Measurements from ENCODE around the gene TAOK1.

TAOK1 gene

GRCh38 chr17:29378500-29378899 lies 11.7 kb upstream of the TAOK1 start:
- DNase-seq (ENCODE audit: low read depth): peak; percentile 33
- H3K4me3 ChIP-seq (ENCODE audit: low read depth, low read length): no peak overlapping the region
- TF ChIP-seq CTCF (conservative IDR thresholded peaks at IDR 0.05; ENCODE audit: low read depth, low read length): no peak

GRCh38 chr17:29379084-29379991 lies 10.8 kb upstream of the TAOK1 start:
- peak; percentile 31 for DNase-seq (ENCODE audit: low read depth)
- H3K4me3 ChIP-seq (ENCODE audit: low read depth, low read length): no peak overlapping the region
- TF ChIP-seq CTCF (conservative IDR thresholded peaks at IDR 0.05; ENCODE audit: low read depth, low read length): no peak

- no peak for TF ChIP-seq CTCF (conservative IDR thresholded peaks at IDR 0.05; ENCODE audit: low read depth, low read length)
- DNase-seq (ENCODE audit: low read depth): no peak
- H3K4me3 ChIP-seq (ENCODE audit: low read depth, low read length): no peak overlapping the region
Measured at GRCh38 chr17:29383686-29384085, 6.5 kb upstream of the TAOK1 start.

- TF ChIP-seq CTCF (conservative IDR thresholded peaks at IDR 0.05; ENCODE audit: low read depth, low read length): no peak
- DNase-seq (ENCODE audit: low read depth): peak; percentile 30
- H3K4me3 ChIP-seq (ENCODE audit: low read depth, low read length): no peak overlapping the region
Measured at GRCh38 chr17:29384901-29385300, 5.3 kb upstream of the TAOK1 start.

- no peak overlapping the region for H3K4me3 ChIP-seq (ENCODE audit: low read depth, low read length)
- no peak for DNase-seq (ENCODE audit: low read depth)
- no peak for TF ChIP-seq CTCF (conservative IDR thresholded peaks at IDR 0.05; ENCODE audit: low read depth, low read length)
Measured at GRCh38 chr17:29386760-29387159, 3.4 kb upstream of the TAOK1 start.

GRCh38 chr17:29388937-29389336 lies 1.2 kb upstream of the TAOK1 start:
- no peak overlapping the region for H3K4me3 ChIP-seq (ENCODE audit: low read depth, low read length)
- TF ChIP-seq CTCF (conservative IDR thresholded peaks at IDR 0.05; ENCODE audit: low read depth, low read length): no peak
- DNase-seq (ENCODE audit: low read depth): no peak

Measured in choroid plexus epithelial cell (primary cell).